Adipose tissue (tissue), 3 donors: ENCODE data around the gene ANKRD44. TPM values are rescaled to one million over a fixed set of nuclear protein-coding genes. Genes with fewer than 3 reads are reported as not detected.

Source experiments
- H3K27ac ChIP-seq: one replicate; pipeline ENCODE4 v1.5.1; 2013; ENCODE audit warnings: low read depth, low read length
- WGBS, 3 donors: extraction: QIAGEN DNeasy Blood & Tissue Kit; methylation state at CpG; one replicate each; pipeline ENCODE4 v1.1.7; 2013; 5-methylcytosine and 5-hydroxymethylcytosine counted together
- polyA plus RNA-seq, 3 donors: library from polyadenylated mRNA; stranded (reverse); fragments of 200-250 nt; gene quantifications; one replicate each; pipeline ENCODE4 v1.2.3, GENCODE V29; 2013
- donor health status: healthy with polysubstance abuse.
- donor health status: Bipolar disorder and iron deficiency.
- donor health status: healthy.

Gene ANKRD44
- polyA plus RNA-seq, 3 donors = 1.3 to 4.2 (median 3.5) TPM

- 63 to 70% (median 69%) methylated on average over 5 of the region's 5 CpGs for WGBS, 3 donors
- no peak overlapping the region for H3K27ac ChIP-seq
Measured at GRCh38 chr2:197146995-197147394, 163.6 kb downstream of the ANKRD44 start.

DNA sequence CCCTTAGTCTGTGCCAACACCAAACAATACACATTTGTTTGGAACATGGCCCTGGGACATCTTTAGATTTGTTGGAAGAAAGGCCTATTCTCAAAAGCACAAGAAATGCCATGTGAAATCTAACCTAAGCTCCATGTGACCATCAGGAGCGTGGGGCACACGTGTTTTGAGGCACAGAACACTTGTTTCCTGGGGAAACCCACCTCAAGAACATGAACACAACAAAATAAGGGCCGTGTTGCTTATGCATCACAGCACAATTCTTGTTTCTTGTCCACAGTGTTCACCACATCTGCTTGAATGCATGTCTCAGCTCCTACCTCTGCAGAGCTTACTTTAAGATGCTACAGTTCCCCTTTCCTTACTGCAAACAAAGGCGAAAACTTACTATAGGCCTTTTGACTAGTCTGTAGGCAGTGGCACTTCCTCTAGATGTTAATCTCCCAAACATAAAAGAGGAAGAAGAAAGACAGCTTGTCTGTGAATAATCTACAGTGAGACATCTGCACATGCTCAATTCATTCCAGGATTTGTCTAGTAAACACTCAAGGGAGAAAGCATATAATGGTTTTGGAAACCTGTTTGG is 165.0 kb downstream of the ANKRD44 start:
- WGBS, 3 donors = 54 to 75% (median 61%) methylated on average over 4 of the region's 4 CpGs
- H3K27ac ChIP-seq = no peak overlapping the region

GRCh38 chr2:197144183-197144582 is 166.4 kb downstream of the ANKRD44 start:
- 88 to 91% (median 89%) methylated on average over 1 of the region's 1 CpG for WGBS, 3 donors
- no peak overlapping the region for H3K27ac ChIP-seq

- WGBS, 3 donors = 52 to 73% (median 65%) methylated on average over 2 of the region's 2 CpGs
- no peak overlapping the region for H3K27ac ChIP-seq
Measured at GRCh38 chr2:197141702-197142473, 168.7 kb downstream of the ANKRD44 start.

DNA sequence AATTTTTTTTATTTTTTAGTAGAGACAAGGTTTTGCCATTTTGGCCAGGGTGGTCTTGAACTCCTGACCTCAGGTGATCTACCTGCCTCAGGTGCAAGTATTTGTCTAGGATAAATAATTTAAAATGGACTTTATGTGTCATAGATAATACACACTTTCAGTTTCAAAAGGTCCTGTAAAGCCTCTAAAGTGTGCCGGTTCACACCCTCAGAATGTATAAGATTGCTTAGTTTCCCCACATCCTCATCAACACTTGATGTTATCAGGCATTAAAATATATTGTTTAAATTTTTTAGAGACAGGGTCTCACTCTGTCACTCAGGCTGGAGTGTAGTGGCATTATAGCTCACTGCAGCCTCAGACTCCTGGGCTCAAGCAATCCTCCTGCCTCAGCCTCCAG is 170.5 kb downstream of the ANKRD44 start:
- 92 to 93% (median 93%) methylated on average over 1 of the region's 1 CpG for WGBS, 3 donors

DNA sequence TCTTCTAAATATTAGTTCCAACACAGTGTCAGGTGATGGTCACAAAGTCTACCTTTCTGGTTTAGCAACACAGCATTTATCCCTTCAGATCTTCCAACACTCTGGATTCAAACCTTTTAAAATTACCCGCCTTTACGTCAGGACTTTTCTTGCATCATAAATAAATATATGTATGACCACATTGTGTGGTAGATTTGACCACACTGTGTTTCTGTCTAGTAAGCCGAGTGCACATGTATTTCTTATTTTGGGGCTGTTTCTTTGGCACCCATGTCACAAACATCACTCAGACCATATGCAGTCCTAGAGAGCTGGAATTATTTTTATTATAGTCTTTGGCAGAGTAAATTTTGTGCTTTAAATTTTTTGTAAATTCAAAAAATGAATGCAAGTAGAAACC is 172.1 kb downstream of the ANKRD44 start:
- 75 to 93% (median 77%) methylated on average over 3 of the region's 3 CpGs for WGBS, 3 donors
- no peak overlapping the region for H3K27ac ChIP-seq

More for the DNA sequence above, 170.5 kb downstream of the ANKRD44 start:
- H3K27ac ChIP-seq = no peak overlapping the region

DNA sequence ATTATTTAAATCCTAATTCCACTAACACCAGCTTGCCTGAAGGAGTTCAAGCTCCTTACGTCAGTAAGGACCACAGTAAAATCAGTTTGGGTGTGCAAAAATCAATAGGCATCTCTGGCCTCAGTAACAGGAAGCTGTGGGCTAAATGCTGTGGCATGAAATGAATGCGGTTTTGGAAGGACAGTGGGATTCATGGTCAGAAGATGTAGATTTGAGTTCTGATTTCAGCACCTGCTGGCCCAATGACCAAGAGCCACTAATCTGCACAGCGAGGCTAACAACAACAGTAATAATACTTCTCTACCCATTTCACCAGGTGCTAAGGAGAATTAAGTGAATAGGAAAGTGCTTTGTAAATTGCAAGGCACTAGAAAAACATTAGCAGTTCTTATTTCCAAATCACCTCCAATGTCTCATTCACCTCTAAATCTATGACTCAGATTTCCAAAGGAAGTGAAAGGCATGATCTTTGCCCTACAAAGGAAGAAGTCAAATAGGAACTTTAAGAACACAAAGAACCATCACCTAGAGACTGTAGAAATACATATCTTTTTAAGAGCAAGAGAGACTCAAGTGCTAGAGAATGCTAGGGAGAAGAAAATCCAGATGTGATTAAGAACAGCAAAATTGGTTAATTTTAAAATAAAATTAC is 172.6 kb downstream of the ANKRD44 start:
- 58 to 62% (median 62%) methylated on average over 3 of the region's 3 CpGs for WGBS, 3 donors
- H3K27ac ChIP-seq = no peak overlapping the region

- no peak overlapping the region for H3K27ac ChIP-seq
- 87 to 90% (median 90%) methylated on average over 4 of the region's 4 CpGs for WGBS, 3 donors
Measured at GRCh38 chr2:197137231-197137630, 173.3 kb downstream of the ANKRD44 start.

DNA sequence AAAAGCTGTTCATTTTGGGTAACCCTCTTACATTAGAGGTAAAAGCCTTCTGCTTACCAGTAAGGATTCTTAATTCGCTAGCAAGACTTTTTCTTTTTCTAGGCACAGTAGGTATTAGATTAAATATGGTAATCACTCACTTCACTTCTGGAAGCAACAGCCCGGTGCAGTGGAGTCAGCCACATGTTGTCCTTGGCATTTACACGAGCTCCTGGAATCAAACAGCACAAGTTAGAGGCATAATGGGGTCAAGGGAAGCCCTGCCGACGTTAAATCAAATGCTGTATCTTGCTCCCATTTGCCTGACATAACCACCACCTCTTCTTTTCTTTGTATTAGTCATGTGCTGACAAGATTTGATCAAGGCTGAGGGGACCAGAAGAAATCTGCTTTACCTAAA is 174.1 kb downstream of the ANKRD44 start:
- H3K27ac ChIP-seq = no peak overlapping the region
- 43 to 68% (median 66%) methylated on average over 5 of the region's 5 CpGs for WGBS, 3 donors

DNA sequence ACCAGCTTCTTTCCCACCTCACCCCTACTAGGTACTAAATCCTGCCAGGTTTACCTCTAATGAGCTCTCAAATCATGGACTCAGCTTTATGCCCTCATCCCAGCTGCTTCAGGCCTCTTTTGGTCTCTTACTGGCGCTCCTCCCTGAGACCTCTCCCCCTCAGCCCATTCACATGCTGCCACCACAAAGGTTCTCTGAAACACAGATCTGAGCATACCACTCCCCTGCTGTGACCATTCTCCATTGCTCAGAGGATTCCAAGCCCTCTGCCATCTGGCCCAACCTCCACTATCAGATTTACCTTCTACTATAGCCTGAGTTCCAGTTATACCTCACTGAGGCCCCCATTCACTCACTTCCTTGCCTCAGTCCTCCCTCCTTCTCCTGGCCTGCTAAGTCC is 174.8 kb downstream of the ANKRD44 start:
- WGBS, 3 donors = 95 to 100% (median 97%) methylated on average over 1 of the region's 1 CpG
- H3K27ac ChIP-seq = no peak overlapping the region

DNA sequence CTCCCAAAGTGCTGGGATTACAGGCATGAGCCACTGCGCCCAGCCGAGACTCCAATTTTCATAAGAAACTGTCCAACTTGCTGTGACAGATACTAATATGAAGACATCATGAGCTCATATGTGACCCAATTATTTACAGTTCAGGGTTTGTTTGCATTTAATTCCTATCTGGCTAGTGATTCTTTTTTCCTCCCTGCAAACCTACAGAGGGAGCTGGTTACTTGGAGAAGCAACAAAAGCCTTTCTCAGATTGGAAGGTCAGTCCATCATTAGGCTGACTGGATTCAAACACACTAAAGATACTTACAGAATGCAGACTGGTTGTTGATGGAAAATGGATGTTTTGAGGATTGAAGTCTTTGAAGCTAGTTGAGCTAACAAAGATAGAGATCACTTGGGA is 176.4 kb downstream of the ANKRD44 start:
- 97 to 100% (median 98%) methylated on average over 2 of the region's 2 CpGs for WGBS, 3 donors
- H3K27ac ChIP-seq = no peak overlapping the region

GRCh38 chr2:197131558-197131855 is 179.1 kb downstream of the ANKRD44 start:
- H3K27ac ChIP-seq = no peak overlapping the region
- WGBS, 3 donors = 85 to 89% (median 88%) methylated on average over 4 of the region's 4 CpGs

- WGBS, 3 donors = 69 to 85% (median 71%) methylated on average over 6 of the region's 6 CpGs
- no peak overlapping the region for H3K27ac ChIP-seq
Measured at GRCh38 chr2:197130318-197130717, 180.3 kb downstream of the ANKRD44 start.

DNA sequence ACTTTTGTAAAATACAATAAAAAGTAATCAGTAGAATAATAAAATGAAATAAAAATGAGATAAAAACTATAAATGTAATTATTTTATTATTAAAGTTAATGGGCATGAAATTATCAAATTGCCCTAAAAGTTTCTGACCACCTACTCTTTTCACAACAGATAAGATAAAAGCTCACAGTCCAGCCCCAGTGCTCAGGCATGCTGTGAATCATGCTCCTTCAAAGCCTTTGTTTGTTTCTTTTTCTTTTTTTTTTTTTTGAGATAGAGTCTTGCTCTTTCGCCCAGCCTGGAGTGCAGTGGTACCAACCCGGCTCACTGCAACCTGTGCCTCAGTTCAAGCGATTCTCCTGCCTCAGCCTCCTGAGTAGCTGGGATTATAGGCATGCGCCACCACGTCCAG is 181.7 kb downstream of the ANKRD44 start:
- 93 to 96% (median 95%) methylated on average over 5 of the region's 5 CpGs for WGBS, 3 donors
- H3K27ac ChIP-seq = no peak overlapping the region

- 90 to 91% (median 90%) methylated on average over 1 of the region's 1 CpG for WGBS, 3 donors
- no peak overlapping the region for H3K27ac ChIP-seq
Measured at GRCh38 chr2:197128126-197128525, 182.5 kb downstream of the ANKRD44 start.

GRCh38 chr2:197126630-197127352 is 183.8 kb downstream of the ANKRD44 start:
- no peak overlapping the region for H3K27ac ChIP-seq
- 95 to 97% (median 97%) methylated on average over 7 of the region's 7 CpGs for WGBS, 3 donors

DNA sequence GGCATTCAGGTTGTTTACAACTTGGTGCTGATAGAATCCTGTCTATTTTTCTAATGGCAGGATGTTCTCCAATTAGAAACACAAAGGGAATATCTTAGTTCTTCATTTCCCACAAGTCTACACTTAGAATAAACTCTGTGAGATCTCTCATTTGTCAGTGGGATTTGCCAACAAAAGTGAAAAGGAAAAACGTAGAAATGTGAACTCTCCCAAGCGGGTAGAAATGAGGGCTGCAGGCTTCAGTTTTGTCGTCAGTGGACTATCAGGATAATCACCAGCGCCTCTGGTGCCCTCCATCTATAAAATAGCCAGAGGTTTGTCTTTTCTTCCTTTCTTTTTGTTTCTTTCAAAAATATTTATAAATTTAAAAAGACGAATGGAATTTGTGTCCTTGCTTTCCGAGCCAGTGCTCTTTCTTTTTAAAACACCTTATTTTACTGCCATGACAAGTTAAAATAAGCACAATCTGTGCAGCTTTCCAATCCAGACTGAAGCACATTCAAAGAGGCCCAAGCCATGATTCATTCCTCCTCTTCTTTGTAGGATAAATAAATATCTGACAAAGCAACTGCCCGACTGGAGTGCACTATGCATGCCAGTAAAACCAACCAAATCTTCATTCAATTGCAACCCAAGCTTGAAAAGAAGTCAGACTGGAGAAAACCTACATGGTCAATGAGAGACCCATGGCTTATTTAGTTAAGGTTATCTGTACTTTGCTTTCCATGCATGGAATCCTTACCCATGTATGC is 185.8 kb downstream of the ANKRD44 start:
- 79% methylated on average over 7 of the region's 7 CpGs for WGBS, 3 donors
- no peak overlapping the region for H3K27ac ChIP-seq

GRCh38 chr2:197122821-197123220 is 187.8 kb downstream of the ANKRD44 start:
- WGBS, 3 donors = 97 to 100% (median 99%) methylated on average over 1 of the region's 1 CpG
- H3K27ac ChIP-seq = no peak overlapping the region
